HepG2 (cell line): ENCODE measurements around the gene RRAD. TPM values are rescaled to one million over a fixed set of nuclear protein-coding genes. Genes with fewer than 3 reads are reported as not detected.
A peak's percentile ranks its signal among the peaks of the same experiment; 100 is the strongest.

Experiments used
- CREBL2 ChIP-seq: sonication (generic); formaldehyde crosslinking; IDR thresholded peaks from 2 replicates; pipeline ENCODE4 v1.8.1; 2023; ENCODE audit warnings: missing genetic modification reagents, mild to moderate bottlenecking, borderline replicate concordance
- HBP1 ChIP-seq: IDR thresholded peaks from 2 replicates; pipeline ENCODE4 v1.6.1; 2016; ENCODE audit warnings: low read depth, control low read depth
- IRF1 ChIP-seq: sonication (generic); formaldehyde crosslinking; IDR thresholded peaks from 2 replicates; pipeline ENCODE4 v1.4.0; 2020; ENCODE audit warnings: low read depth, mild to moderate bottlenecking, missing genetic modification reagents
- ISL2 ChIP-seq: sonication (generic); formaldehyde crosslinking; IDR thresholded peaks from 2 replicates; pipeline ENCODE4 v1.5.0; 2020; ENCODE audit warnings: missing genetic modification reagents
- KLF6 ChIP-seq: IDR thresholded peaks from 2 replicates; pipeline ENCODE4 v1.8.0; 2016; ENCODE audit warnings: missing biosample characterization, missing genetic modification reagents
- NFRKB ChIP-seq: fragments of 450-650 bp; IDR thresholded peaks from 2 replicates; pipeline ENCODE4 v1.6.1; 2017
- PCBP2 ChIP-seq: fragments of 200-400 bp; formaldehyde crosslinking; optimal IDR thresholded peaks from 2 replicates; pipeline ENCODE3; 2018; ENCODE audit warnings: low read length, low read depth; ENCODE audit not compliant: poor library complexity, severe bottlenecking
- PLRG1 ChIP-seq: fragments of 450-650 bp; conservative IDR thresholded peaks from 2 replicates; pipeline ENCODE4 v1.6.1; 2016
- POLR2G ChIP-seq: fragments of 200-400 bp; formaldehyde crosslinking; IDR thresholded peaks from 2 replicates; pipeline ENCODE4 v1.6.1; 2018; ENCODE audit warnings: mild to moderate bottlenecking, low read depth, low read length, moderate library complexity
- RBM39 ChIP-seq: fragments of 200-400 bp; formaldehyde crosslinking; IDR thresholded peaks from one replicate; pipeline ENCODE4 v1.6.1; 2018; ENCODE audit warnings: antibody characterized with exemption, mild to moderate bottlenecking, low read depth, low read length; ENCODE audit not compliant: poor library complexity, severe bottlenecking
- REST ChIP-seq, 2 experiments: IDR thresholded peaks; 2 replicates each; pipeline ENCODE4 v1.6.1; 2011 to 2012; ENCODE audit warnings: low read length in 2 of 2, borderline replicate concordance in 1 of 2, low read depth in 1 of 2, mild to moderate bottlenecking in 1 of 2, moderate library complexity in 1 of 2
- RFX5 ChIP-seq: IDR thresholded peaks from 2 replicates; pipeline ENCODE4 v1.6.1; 2011; ENCODE audit warnings: low read depth, low read length, improper control_type of control experiment
- SMARCE1 ChIP-seq: fragments of 450-650 bp; IDR thresholded peaks from 2 replicates; pipeline ENCODE4 v1.6.1; 2017; ENCODE audit warnings: borderline replicate concordance
- TFDP1 ChIP-seq: IDR thresholded peaks from 2 replicates; pipeline ENCODE4 v1.6.1; 2016; ENCODE audit warnings: missing compliant biosample characterization, missing genetic modification reagents, borderline replicate concordance
- ZNF3 ChIP-seq: IDR thresholded peaks from 2 replicates; pipeline ENCODE4 v1.7.0; 2017; ENCODE audit warnings: inconsistent platforms
- ZNF513 ChIP-seq: sonication (generic); formaldehyde crosslinking; conservative IDR thresholded peaks from 2 replicates; pipeline ENCODE4 v1.5.0; 2020; ENCODE audit warnings: missing genetic modification reagents
- ZNF563 ChIP-seq: sonication (generic); formaldehyde crosslinking; IDR thresholded peaks from 2 replicates; pipeline ENCODE4 v1.8.0; 2022; ENCODE audit warnings: mild to moderate bottlenecking, moderate library complexity, missing genetic modification reagents
- ZNF660 ChIP-seq: sonication (generic); formaldehyde crosslinking; IDR thresholded peaks from 2 replicates; pipeline ENCODE4 v1.5.1; 2020; ENCODE audit warnings: mild to moderate bottlenecking, low read depth, missing genetic modification reagents, borderline replicate concordance
- ZNF713 ChIP-seq: sonication (generic); formaldehyde crosslinking; IDR thresholded peaks from 2 replicates; pipeline ENCODE4 v1.4.0; 2020; ENCODE audit warnings: mild to moderate bottlenecking, missing genetic modification reagents
- polyA plus RNA-seq, 8 experiments: library from polyadenylated mRNA; depleted of rRNA in 3 of 8; stranded (reverse) in 7 of 8; unstranded in 1 of 8; fragments of >200 nt; fragmentation: Illumina TruSeq in 4 of 8; extraction: Trizol in 4 of 8; gene quantifications; 2 replicates each; pipeline versions ENCODE4 v1.2.1 to v1.2.3, GENCODE V29; 2011 to 2016; ENCODE audit warnings: low read depth in 4 of 8, missing spikeins in 1 of 8, mixed read lengths in 1 of 8; ENCODE audit not compliant: insufficient read depth in 1 of 8
- total RNA-seq, 5 experiments: library from RNA; depleted of rRNA; stranded (reverse); fragments of >200 nt; fragmentation: Illumina TruSeq; extraction: Trizol; gene quantifications; 2 replicates each; pipeline ENCODE4 v1.2.3, GENCODE V29; 2016; ENCODE audit warnings: low read depth in 1 of 5
- TF ChIP-seq, protein P1 (sequence below): IDR thresholded peaks from 2 replicates; pipeline ENCODE4 v1.6.1; 2016; ENCODE audit warnings: low read depth, borderline replicate concordance

The RRAD gene
- total and polyA plus RNA-seq, 2 of the 13 experiments (the other 11 are each of a cell fraction or from before 2014, with no cell fraction given), result 0.80 to 1.1 TPM

DNA sequence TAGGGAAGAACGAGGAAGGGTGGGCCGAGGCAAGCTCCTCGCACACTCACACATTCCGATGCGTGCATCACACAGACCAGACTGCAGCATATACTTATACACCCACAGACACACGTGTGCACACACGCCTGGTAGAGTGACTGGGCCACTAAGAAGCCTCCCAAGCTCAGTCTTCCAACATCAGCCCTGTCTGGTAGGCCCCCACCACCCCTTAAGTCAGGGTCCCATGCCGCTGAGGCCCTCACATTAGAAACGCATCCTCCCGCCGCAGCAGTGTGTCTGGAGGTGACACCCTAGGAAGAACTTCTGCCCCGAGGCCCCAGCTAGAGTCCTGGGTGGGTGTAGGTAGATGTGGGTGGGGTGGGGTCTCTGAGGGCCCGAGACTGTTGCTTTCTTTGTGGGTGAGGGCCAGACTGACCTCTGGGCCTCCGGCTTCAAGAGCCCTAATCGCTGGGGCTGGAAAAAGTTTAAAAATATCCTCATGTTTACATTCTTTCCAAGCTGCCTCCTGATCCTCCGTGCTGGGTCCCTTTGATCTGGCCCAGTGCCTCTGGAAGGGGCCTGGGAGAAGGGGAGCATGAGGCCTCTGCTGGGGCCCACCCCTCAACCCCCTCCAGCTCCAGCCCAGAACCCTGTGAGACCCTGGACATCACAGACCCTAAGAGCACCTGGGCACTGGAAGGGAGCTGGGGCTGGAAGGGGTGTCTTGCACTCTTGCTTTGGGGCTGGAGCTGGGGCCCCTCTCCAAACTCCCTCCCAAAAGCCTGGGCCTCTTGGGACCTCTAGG lies 20.3 kb downstream of the RRAD start (continued):
- peak; percentile 13; the same call in 1 of the 2 replicates for TF ChIP-seq ZNF563
- no peak for TF ChIP-seq SMARCE1
- no peak for TF ChIP-seq POLR2G
- TF ChIP-seq KLF6, result peak; percentile 28; the same call in 1 of the 2 replicates
- peak; percentile 20; the same call in 1 of the 2 replicates for TF ChIP-seq HBP1 (CRISPR knock-in tag)
- no peak for TF ChIP-seq PCBP2
- TF ChIP-seq PLRG1, result no peak
- TF ChIP-seq REST (IDR thresholded peaks at IDR 0.05; ENCODE audit: borderline replicate concordance in 1 of 2, low read depth in 1 of 2, low read length in 2 of 2), result peak in 1 of 2 experiments; percentile 49; a peak in 1 of 4 replicates
- no peak for TF ChIP-seq IRF1 (CRISPR knock-in tag)
- no peak for TF ChIP-seq TFDP1 (CRISPR knock-in tag)
- no peak for TF ChIP-seq ZNF3 (CRISPR knock-in tag)
- TF ChIP-seq, protein P1, sequence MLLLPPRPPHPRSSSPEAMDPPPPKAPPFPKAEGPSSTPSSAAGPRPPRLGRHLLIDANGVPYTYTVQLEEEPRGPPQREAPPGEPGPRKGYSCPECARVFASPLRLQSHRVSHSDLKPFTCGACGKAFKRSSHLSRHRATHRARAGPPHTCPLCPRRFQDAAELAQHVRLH (CRISPR knock-in tag), result no peak; the same call in 1 of the 2 replicates
- no peak for TF ChIP-seq RFX5
- TF ChIP-seq NFRKB, result no peak
- TF ChIP-seq ZNF660 (CRISPR knock-in tag), result no peak
- no peak for TF ChIP-seq ZNF513
- TF ChIP-seq ISL2 (CRISPR knock-in tag), result peak; percentile 93
- TF ChIP-seq CREBL2 (CRISPR knock-in tag), result no peak
- TF ChIP-seq ZNF713 (CRISPR knock-in tag), result peak; percentile 45; the same call in 1 of the 2 replicates
- no peak for TF ChIP-seq RBM39
